ENCODE results near the gene NHLRC2.
"Not testable (repeated sequence)": the region's sequence is repeated elsewhere in the genome, so short reads cannot be mapped to it uniquely, and the experiment has no call there.

Gene NHLRC2

GRCh38 chr10:113825791-113826190 is 28.7 kb upstream of the NHLRC2 start:
- no peaks in the 10 kb centered on the region for H4K20me1 ChIP-seq (ENCODE audit: insufficient read depth)
- H2AFZ ChIP-seq (ENCODE audit: low read depth): no peak overlapping the region
- H3K4me3 ChIP-seq (IDR thresholded peaks at IDR 0.05; ENCODE audit: insufficient read depth, low read depth, low read length): no peak overlapping the region
- no peak for TF ChIP-seq CTCF (conservative IDR thresholded peaks at IDR 0.05; ENCODE audit: low read depth, low read length)
- no peaks in the 10 kb centered on the region for H3K79me2 ChIP-seq (ENCODE audit: insufficient read depth, low read depth)
- no peak overlapping the region for H3K9ac ChIP-seq
- H3K4me2 ChIP-seq: no peak overlapping the region
- no peaks in the 10 kb centered on the region for H3K27me3 ChIP-seq (ENCODE audit: insufficient read depth, low read depth)
- H3K4me1 ChIP-seq (ENCODE audit: low read depth, poor library complexity, severe bottlenecking): no peaks in the 10 kb centered on the region
- H3K27ac ChIP-seq: no peak overlapping the region
- H3K36me3 ChIP-seq (ENCODE audit: insufficient read depth): no peaks in the 10 kb centered on the region

- not testable (repeated sequence) for H3K36me3 ChIP-seq (ENCODE audit: insufficient read depth); H3K4me2 ChIP-seq; H3K27ac ChIP-seq
These were observed 25.9 kb upstream of the NHLRC2 start for GRCh38 chr10:113828567-113828966.

GRCh38 chr10:113842171-113842570 is 12.3 kb upstream of the NHLRC2 start:
- Histone ChIP-seq H3K4me2 (no peak overlapping the region), H3K36me3 (ENCODE audit: insufficient read depth) (no peaks in the 10 kb centered on the region), H3K9ac (no peak overlapping the region), H3K27ac (no peak overlapping the region), H2AFZ (ENCODE audit: low read depth) (no peak overlapping the region), H3K27me3 (ENCODE audit: insufficient read depth, low read depth) (no peaks in the 10 kb centered on the region), H4K20me1 (ENCODE audit: insufficient read depth) (no peaks in the 10 kb centered on the region), H3K4me3 (IDR thresholded peaks at IDR 0.05; ENCODE audit: insufficient read depth, low read depth, low read length) (no peak overlapping the region), H3K4me1 (ENCODE audit: low read depth, poor library complexity, severe bottlenecking) (no peaks in the 10 kb centered on the region), H3K79me2 (ENCODE audit: insufficient read depth, low read depth) (no peaks in the 10 kb centered on the region)
- no peak for TF ChIP-seq CTCF (conservative IDR thresholded peaks at IDR 0.05; ENCODE audit: low read depth, low read length)

More at GRCh38 chr10:113828567-113828966, 25.9 kb upstream of the NHLRC2 start:
- H4K20me1 ChIP-seq (ENCODE audit: insufficient read depth); H3K4me1 ChIP-seq (ENCODE audit: low read depth, poor library complexity, severe bottlenecking); H3K27me3 ChIP-seq (ENCODE audit: insufficient read depth, low read depth); H2AFZ ChIP-seq (ENCODE audit: low read depth); H3K79me2 ChIP-seq (ENCODE audit: insufficient read depth, low read depth); H3K9ac ChIP-seq; H3K4me3 ChIP-seq (IDR thresholded peaks at IDR 0.05; ENCODE audit: insufficient read depth, low read depth, low read length): not testable (repeated sequence)

- no peak overlapping the region for H3K4me3 ChIP-seq (IDR thresholded peaks at IDR 0.05; ENCODE audit: insufficient read depth, low read depth, low read length)
- TF ChIP-seq CTCF (conservative IDR thresholded peaks at IDR 0.05; ENCODE audit: low read depth, low read length): no peak
- H2AFZ ChIP-seq (ENCODE audit: low read depth): no peak overlapping the region
- no peak overlapping the region for H3K4me2 ChIP-seq
- H3K4me1 ChIP-seq (ENCODE audit: low read depth, poor library complexity, severe bottlenecking): no peaks in the 10 kb centered on the region
- no peaks in the 10 kb centered on the region for H3K36me3 ChIP-seq (ENCODE audit: insufficient read depth)
- H3K27me3 ChIP-seq (ENCODE audit: insufficient read depth, low read depth): no peaks in the 10 kb centered on the region
- no peak overlapping the region for H3K9ac ChIP-seq
- H3K27ac ChIP-seq: no peak overlapping the region
- no peaks in the 10 kb centered on the region for H3K79me2 ChIP-seq (ENCODE audit: insufficient read depth, low read depth)
- H4K20me1 ChIP-seq (ENCODE audit: insufficient read depth): no peaks in the 10 kb centered on the region
These were observed 10.4 kb upstream of the NHLRC2 start for GRCh38 chr10:113843972-113844485.

- Histone ChIP-seq H3K4me3 (IDR thresholded peaks at IDR 0.05; ENCODE audit: insufficient read depth, low read depth, low read length) (no peak overlapping the region), H3K36me3 (ENCODE audit: insufficient read depth) (no peaks in the 10 kb centered on the region), H3K79me2 (ENCODE audit: insufficient read depth, low read depth) (no peaks in the 10 kb centered on the region), H4K20me1 (ENCODE audit: insufficient read depth) (no peaks in the 10 kb centered on the region), H2AFZ (ENCODE audit: low read depth) (no peak overlapping the region), H3K27me3 (ENCODE audit: insufficient read depth, low read depth) (no peaks in the 10 kb centered on the region), H3K9ac (no peak overlapping the region), H3K27ac (no peak overlapping the region), H3K4me1 (ENCODE audit: low read depth, poor library complexity, severe bottlenecking) (no peaks in the 10 kb centered on the region), H3K4me2 (no peak overlapping the region)
- TF ChIP-seq CTCF (conservative IDR thresholded peaks at IDR 0.05; ENCODE audit: low read depth, low read length): no peak
These were observed 8.4 kb upstream of the NHLRC2 start for GRCh38 chr10:113846036-113846435.
